GM18502 (cell line): Measurements from ENCODE around the gene IPCEF1.

Source experiments
- ATAC-seq: cut with Tn5 transposase; IDR thresholded peaks from one replicate; pipeline ENCODE4 v1.9.1; 2021; ENCODE audit warnings: mild to moderate bottlenecking; ENCODE audit not compliant: unreplicated experiment, poor library complexity

The IPCEF1 gene

GRCh38 chr6:154377726-154378125, 21.1 kb upstream of the IPCEF1 start:
- ATAC-seq: no peak

- ATAC-seq: no peak
Observed at GRCh38 chr6:154373971-154374370, 17.4 kb upstream of the IPCEF1 start.

DNA sequence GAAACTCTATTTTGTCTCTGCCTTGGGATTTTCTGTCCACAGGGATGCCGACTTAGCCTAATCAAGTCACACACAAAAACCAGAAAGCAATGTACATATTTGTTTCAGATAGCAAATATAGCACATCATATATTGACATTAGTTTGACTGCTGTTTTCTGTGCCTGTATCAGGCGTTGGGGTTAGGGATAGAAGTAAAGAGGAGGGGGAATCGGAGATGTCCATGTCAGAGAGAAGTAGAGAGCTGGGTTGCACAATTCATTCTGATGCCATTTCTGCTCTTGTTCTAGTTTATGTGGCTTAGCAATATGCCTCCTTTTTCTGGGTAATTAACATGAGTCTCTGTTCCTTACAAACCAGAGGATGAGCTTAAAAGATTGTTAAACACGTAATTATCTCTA, 14.7 kb upstream of the IPCEF1 start:
- ATAC-seq: no peak

DNA sequence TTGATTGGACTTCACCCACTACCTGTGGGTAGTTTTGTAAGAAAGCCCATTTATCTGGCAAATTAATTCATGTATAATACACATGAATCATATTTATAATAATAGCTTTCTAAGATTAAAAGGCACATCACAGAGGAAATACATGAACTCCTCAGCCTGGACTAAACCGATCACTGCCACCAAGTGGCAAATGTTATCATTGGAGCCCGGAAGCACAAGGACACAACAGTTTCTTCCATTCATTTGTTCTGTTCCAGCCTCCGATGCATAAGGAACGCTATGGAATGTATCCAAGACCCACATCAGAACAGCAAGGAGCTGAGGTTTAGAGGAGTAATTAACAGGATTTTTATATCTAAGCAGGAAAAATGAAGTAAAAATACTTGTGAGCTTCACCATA, 13.9 kb upstream of the IPCEF1 start:
- no peak for ATAC-seq

DNA sequence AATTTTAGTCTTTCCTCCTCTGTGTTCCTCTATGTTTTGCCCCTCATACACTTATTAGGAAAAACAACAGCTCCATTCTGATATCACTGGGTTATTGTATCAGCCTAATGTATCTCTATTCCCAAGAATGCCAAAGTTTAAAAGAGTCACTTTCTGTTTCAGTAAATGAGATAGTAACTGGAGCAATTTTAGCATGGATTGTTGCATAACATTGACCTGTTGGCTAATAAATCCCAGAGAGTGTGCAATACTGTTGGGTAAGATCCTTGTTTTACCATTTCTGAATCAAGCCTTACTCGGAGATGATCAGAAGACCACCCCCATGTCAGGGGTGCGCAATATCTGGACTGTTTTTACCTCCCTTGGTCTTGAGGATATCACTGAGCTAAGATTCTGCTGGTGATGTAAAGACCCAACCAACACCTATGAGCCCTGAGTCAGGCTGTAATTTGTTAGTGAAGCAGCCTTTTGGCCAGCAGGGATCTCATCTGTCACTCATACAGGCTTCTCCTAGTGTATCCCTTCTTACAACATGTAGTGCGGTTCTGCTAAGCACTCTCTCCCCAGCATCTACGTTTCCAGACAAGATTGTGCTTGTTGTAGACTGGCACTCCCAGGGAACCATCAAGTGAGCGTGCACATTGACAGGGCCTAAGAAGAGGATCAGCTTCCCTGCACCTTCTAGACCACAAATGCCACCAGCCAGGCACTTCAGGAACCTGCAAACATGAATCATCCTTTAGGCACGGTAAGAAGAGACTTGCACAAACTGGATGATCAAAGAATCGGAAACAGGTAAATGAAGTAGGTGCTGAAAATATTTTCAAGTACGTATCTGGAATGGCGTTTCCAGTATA, 11.5 kb upstream of the IPCEF1 start:
- ATAC-seq: no peak

GRCh38 chr6:154367336-154367735, 10.7 kb upstream of the IPCEF1 start:
- ATAC-seq: no peak

DNA sequence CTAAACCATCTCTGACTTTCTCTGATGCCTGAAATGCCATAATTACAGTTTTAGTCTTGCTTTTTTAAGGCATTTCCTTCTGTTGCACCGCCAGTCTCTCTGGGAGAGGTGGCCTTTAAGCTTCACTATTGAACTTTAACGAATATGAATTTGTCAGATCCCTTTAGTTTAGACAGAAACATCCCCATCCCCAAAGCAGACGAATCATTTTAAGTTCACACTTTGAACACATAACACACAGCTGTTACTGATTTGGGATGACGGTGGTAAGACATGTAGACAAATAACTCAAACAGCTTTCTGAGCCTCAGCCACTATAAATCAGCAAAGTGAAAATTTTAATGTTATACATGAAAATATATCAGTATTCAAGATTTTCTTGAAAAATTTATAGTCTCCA, 7.2 kb upstream of the IPCEF1 start:
- ATAC-seq: no peak

GRCh38 chr6:154361476-154361875, 4.9 kb upstream of the IPCEF1 start:
- ATAC-seq: no peak

DNA sequence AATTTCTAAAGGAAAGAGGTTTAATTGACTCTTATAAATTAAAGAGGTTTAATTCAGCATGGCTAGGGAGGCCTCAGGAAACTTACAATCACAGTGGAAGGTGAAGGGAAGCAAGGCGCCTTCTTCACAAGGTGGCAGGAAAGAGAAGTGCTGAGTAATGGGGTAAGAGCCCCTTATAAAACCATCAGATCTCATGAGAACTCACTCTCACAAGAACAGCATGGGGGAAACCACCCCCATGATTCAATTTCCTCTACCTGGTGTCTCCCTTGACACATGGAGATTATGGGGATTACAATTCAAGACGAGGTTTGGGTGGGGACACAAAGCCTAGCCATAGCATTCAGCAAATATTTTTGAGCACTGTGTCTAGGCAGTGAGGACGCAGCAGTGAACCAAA, 3.9 kb upstream of the IPCEF1 start:
- ATAC-seq: no peak

DNA sequence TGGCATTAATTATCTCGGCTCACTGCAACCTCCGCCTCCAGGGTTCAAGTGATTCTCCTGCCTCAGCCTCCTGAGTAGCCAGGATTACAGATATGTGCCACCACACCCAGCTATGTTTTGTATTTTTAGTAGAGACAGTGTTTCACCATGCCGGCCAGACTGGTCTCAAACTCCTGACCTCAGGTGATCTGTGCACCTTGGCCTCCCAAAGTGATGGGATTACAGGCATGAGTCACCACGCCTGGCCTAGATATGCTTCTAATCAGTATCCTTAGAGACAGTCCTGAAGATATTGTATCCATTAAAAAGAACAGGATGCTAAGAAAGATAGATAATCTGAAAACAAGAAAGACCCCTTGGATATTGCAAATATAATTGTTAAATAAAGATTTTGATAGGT, 3.1 kb upstream of the IPCEF1 start:
- no peak for ATAC-seq

DNA sequence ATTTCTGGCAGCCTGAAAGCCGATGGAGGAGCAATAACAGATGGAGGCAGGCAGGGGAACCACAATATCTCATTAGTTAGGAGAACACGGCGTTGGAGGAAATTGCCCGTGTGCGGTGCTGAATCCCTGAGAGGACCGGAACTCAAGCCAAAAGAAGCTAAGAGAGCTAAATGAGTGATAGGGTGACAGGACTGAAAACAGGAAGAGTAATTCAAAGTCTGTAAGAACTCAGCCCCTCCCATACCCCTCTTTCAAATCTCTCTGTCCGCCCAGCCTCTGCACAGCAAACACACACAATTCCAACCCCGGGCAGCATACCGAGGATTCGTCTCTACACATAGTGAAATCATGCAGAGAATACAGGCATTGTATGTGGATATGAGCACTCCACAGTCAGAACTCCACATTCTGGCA, 2.6 kb upstream of the IPCEF1 start:
- peak; percentile 27 for ATAC-seq

GRCh38 chr6:154358019-154358545, 1.5 kb upstream of the IPCEF1 start:
- no peak for ATAC-seq

DNA sequence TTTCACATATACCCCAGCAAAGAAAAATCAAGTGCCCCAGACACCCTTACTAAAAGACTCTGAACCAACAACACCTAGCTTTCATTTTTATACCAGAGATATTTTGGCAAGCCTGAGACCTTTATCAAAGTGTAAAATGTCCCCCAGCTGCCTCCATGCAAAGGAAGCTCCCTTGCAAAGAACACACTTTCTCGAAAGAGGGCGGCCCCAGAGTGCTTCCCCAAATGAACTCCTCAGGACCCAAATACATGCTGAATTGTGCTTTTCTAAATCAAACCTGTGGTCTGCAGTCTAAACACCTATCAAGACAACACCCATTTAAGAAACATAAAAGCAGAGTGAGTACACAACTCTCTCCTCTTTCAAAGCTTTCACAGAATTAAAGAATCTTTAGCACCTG, 490 bp downstream of the IPCEF1 start:
- no peak for ATAC-seq

DNA sequence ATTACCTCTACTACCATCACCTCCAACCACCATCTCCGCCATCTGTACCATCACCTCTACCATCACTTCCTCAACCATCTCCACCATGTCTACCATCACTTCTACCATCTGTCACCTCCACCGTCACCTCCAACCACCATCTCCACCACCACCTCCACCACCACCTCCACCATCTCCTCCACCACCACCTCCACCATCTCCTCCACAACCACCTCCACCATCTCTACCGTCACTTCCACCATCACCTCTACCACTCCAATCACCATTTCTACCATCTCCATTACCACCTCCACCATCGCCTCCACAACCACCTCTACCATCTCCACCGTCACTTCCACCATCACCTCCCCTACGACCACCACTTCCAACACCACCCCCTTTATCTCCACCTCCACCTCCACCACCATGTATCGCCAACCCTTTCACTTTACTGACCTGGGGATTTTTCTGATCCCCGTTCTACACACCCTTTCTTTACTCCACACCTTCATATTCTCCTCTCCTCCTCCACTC, 2.3 kb downstream of the IPCEF1 start:
- ATAC-seq: no peak

DNA sequence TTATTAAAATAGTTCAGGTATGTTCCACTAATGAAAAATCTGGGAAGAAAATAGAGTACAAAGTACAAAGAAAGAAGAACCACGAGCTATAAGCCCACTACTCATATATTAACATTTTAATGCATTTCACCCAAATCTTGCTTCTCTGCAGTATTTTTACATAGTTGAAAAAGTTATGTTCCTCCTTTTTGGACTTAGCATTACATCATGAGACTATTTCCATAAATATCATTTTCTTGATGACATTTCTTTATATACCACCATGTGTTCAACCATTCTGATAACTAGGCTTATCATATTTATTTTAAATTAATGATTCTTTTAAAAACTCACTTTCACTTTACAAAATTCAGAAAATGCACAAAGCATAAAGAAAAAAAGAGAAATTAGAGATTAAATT, 3.0 kb downstream of the IPCEF1 start:
- no peak for ATAC-seq

DNA sequence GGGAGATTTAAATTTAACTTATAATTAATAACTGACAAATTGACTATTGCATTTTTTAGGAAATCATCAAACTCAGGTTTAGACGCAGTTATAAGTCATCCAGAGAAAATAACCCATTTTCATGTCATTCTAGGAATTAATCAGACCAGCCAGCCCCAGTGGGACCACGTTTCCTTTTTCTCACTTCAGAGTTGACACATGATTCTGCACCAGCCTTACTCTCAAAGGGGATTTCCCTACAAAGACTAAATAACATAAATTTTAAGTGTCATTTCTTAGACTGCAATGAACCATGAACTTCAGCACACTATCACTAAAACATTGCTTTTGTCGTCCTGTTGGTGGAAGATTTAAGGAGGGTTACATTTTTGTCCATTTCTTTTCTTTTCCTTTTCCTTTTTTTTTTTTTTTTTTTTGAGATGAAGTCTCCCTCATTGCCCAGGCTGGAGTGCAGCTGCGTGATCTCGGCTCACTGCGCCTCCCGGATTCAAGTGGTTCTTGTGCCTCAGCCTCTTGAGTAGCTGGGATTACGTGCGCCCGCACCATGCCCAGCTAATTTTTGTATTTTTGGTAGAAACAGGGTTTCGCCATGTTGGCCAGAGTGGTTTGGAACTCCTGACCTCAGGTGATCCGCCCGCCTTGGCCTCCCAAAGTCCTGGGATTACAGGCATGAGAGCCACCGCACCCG, 3.6 kb downstream of the IPCEF1 start:
- ATAC-seq: peak; percentile 65

DNA sequence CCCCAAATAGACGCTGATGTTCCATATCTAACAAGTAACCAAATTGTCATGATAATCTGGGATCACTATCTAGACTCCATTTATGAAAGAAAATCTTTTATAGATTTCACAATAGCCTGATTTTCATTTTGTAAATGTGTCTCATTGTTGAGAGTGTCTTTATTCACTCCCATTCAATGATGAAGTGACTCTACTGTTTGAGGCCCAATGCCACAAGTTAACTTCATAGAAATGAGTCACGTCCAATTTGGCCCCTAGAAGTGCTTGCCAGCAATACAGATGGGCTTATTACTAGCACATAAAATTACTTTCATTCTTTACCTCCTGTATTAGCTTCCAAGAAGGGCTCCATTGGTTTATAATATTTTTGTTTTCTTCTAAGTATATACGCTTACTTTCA, 6.3 kb downstream of the IPCEF1 start:
- no peak for ATAC-seq

DNA sequence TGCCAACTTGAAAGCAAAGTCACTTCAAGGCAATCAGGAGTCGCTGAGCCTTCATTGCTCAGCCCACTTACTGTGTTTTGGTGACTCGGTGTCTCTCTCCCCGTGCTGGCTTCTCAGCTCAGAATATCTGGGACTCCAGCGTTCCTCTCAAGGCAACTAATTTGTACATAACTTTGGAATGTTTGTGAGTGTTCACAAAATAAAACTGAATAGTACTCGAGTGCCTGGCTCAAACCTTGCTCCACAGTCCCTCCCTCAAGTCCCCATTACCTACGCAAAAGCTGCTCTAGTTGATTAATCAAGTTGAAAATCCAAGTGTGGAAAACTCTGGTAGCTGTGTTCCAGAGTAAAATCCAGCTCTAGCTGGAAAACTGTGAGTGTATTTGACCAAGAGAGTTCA, 8.6 kb downstream of the IPCEF1 start:
- ATAC-seq: no peak

DNA sequence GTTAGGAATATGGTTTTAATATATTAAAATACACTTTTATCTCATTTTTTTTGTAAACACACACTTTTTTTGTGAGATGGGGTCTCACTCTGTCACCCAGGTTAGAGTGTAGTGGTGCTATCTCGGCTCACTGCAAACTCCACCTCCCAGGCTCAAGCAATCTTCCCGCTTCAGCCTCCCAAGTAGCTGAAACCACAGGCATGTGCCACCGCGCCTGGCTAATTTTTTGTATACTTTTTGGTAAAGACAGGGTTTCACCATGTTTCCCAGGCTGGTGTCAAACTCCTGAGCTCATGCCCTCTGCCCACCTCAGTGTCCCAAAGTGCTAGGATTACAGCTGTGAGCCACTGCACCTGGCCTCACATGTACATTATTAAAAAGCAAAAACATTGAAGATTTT, 10.8 kb downstream of the IPCEF1 start:
- no peak for ATAC-seq

GRCh38 chr6:154343473-154344308, 12.9 kb downstream of the IPCEF1 start:
- ATAC-seq: no peak

DNA sequence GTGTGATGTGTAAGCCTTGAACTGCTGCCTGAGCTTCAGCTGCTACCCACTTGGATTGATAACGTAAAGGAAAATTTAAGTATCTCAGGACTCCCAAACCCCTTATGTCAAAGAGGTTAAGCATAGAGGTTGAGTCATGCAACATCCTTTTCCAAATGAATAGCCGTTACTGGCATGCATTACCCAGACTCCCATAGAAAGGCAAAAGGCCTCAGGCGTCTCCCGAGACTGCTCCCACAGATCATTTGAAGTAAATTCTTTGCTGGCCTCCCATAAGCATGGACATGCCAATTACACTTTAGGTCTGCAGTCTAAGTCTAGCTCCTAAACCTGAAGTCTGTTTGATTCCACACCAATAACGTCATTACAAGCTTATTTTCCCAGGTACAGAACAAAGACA, 14.7 kb downstream of the IPCEF1 start:
- ATAC-seq: no peak
